Activated T-helper 1 cell treated with Interleukin-2 at 50 U/mL for 16 hours (primary cell): ENCODE measurements around the gene PKP4.

ENCODE experiments used
- DNase-seq: peaks from one replicate; pipeline ENCODE4 v3.0.0-alpha.2; 2020; ENCODE audit warnings: low read depth

PKP4 gene

DNA sequence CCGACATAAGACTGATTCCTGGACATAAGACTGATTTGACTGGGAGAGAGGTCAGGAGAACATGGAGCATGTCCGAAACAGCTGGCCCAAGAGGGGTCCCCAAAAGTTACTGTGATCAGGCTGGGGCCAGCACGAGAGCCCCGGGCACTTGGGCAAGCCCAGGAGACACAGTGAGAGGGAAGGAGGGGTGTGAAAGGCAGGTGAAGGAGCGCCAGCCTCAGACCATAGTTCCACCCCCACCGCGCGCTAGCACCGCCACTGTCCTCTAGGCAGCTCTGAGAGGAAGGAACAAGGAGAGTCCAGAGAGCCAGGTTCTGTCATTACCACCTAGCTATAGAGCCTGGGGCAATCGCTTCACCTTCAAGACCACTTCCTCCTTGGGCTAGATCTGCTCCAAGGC lies 260.2 kb downstream of the PKP4 start:
- no peak for DNase-seq

- DNase-seq, result no peak
Measured at GRCh38 chr2:158717366-158718195, 260.8 kb downstream of the PKP4 start.

DNA sequence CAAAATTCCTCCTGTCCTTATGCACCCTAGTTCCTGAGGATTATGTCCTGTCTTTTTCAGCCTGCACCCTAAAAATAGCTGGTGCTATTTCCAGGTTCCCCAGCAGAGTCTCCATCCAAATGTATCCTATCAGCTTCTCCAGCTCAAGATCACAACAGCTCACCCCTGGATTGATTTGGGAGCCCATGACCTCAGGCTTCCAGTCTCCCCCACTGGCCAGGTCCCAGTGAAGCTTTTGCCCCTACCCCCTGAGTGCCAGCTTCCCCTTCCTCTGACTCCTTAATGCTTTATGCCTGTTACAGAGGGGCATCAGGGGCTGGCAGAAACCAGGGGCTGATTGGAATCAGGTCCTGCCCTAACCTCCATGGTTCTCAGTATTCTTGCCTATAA lies 261.4 kb downstream of the PKP4 start:
- DNase-seq, result no peak

DNA sequence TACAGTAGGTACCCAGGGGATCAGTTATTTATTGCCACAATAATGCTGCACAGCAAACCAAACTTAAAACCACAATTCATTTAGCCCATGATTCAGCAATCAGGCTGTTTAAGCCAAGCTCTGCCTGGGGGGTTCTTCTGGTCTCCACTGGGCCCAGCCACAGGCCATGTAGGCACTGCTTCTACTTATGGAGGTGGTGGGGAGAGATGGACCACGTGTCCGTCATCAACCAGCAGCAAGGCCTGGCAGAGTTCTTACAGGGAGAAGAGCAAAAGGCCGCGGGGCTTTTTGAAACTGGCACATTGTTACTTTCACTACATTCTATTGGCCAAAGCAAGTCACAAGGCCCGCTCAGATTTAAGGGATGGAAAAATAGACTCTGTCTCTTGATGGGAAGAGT lies 262.1 kb downstream of the PKP4 start:
- DNase-seq, result no peak

GRCh38 chr2:158719403-158719802 lies 262.7 kb downstream of the PKP4 start:
- DNase-seq, result no peak

DNA sequence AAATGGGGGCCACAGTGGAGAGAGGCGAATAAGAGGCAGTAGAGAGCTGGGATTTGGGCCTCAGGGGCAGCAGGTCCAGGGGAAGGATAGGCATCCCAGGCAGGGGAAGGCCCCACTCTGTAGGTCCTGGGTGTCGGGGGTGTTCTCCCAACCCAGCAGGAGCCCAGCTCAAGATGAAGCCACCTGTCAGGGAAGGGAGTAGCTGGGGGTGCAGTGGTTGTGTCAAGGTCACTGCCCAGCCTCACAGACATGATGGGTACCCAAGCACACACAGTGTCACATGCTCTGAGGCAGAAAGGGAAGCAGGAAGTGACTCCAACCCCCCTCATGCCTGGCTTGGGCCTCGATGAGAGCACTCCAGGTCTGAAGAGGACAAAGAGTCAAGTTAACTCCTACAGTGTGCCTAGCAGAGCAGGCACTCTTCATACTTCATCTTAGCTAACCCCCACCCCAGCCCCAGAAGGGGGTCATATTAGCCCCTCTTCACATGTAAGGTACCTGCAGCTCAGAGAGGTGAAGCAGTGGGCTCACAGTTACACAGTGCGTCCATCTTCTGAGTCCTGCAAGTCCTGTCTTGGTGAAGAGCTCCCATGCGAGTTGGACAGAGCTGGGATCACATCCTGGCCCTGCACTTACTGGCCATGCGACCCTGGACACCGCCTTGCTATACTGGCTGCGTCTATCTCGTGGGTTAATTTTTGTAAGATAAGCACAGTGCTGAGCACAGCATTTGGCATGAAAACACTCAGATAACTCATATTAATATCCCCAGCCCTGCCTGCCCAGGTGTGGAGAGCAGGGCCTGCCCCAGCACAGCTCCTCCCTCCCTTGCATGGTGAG lies 265.7 kb downstream of the PKP4 start:
- no peak for DNase-seq

- DNase-seq, result no peak
Measured at GRCh38 chr2:158723181-158723838, 266.6 kb downstream of the PKP4 start.

GRCh38 chr2:158723921-158724802 lies 267.4 kb downstream of the PKP4 start:
- DNase-seq, result no peak

DNA sequence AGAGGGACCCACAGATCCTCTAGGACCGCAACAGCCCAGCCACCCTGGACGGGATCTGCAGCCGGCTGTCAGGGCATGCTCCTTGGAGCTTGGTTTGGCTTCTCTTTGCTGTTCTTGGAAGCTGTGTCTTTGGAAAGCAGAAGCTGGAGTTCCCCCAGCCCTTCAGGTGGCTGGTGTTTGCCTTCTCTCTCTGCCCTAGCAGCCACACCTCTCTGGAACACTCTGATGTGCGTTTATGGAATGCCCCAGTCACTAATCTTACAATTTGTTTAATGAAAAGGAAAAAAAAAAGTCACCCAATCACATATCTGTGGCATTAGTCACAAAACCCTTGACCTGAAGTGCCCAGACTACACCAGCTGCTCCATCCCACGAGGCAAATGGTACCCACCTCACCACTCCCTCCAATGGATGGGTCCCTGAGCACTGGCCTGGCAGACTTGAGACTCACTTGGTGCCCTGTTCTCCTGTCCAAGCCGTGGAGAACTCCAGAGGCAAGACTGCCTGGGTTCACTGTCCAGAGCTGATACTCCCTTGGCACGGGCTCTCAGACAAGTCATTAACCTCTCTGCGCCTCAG lies 268.1 kb downstream of the PKP4 start:
- no peak for DNase-seq

- no peak for DNase-seq
Measured at GRCh38 chr2:158725441-158725891, 268.7 kb downstream of the PKP4 start.

- no peak for DNase-seq
Measured at GRCh38 chr2:158726911-158727592, 270.3 kb downstream of the PKP4 start.

GRCh38 chr2:158728422-158728821 lies 271.7 kb downstream of the PKP4 start:
- no peak for DNase-seq

DNA sequence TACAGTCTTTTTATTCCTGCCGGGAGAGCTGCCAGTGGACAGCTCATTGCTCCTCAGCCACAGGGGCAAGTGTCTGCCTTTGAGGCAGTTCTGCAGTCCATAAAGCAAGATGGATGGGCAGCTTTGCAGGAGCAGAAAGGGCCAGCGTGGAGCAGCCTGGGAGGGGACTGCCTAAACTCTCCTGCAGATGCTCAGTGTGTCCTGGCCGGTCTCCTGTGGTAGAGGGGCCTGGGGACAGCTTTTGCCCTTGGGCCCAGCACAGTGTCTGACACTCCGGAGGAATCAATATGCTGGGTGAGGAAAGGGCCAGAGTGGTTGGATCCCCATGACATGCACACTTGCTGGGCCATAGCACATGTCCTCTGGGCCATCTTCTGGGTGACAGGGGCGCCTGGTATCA lies 272.7 kb downstream of the PKP4 start:
- no peak for DNase-seq

GRCh38 chr2:158729873-158730620 lies 273.3 kb downstream of the PKP4 start:
- no peak for DNase-seq

GRCh38 chr2:158730621-158731140 lies 273.9 kb downstream of the PKP4 start:
- DNase-seq, result no peak

DNA sequence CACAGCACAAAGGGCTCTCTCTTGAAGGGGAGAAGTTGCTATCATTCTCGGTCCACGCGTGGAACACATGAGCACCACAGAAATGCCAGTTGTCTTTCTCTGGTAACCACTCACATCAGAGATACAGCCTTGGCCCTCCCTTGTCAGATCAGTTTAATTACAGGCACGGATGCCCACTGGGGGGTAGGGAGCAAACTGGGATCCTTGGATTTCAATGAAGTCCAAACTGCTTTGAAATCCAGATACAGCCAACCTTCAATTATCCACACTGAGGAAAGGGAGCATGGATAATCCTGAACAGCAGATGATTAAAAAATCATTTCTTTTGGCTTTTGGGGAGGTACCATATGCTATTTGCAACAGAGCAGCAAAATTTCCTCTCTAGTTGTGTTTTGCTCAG lies 274.6 kb downstream of the PKP4 start:
- DNase-seq, result no peak
